ENCODE data around the gene B4GALT7.

GRCh38 chr5:177591690-177592009, 8.3 kb upstream of the B4GALT7 start:
- TF ChIP-seq, protein P1, sequence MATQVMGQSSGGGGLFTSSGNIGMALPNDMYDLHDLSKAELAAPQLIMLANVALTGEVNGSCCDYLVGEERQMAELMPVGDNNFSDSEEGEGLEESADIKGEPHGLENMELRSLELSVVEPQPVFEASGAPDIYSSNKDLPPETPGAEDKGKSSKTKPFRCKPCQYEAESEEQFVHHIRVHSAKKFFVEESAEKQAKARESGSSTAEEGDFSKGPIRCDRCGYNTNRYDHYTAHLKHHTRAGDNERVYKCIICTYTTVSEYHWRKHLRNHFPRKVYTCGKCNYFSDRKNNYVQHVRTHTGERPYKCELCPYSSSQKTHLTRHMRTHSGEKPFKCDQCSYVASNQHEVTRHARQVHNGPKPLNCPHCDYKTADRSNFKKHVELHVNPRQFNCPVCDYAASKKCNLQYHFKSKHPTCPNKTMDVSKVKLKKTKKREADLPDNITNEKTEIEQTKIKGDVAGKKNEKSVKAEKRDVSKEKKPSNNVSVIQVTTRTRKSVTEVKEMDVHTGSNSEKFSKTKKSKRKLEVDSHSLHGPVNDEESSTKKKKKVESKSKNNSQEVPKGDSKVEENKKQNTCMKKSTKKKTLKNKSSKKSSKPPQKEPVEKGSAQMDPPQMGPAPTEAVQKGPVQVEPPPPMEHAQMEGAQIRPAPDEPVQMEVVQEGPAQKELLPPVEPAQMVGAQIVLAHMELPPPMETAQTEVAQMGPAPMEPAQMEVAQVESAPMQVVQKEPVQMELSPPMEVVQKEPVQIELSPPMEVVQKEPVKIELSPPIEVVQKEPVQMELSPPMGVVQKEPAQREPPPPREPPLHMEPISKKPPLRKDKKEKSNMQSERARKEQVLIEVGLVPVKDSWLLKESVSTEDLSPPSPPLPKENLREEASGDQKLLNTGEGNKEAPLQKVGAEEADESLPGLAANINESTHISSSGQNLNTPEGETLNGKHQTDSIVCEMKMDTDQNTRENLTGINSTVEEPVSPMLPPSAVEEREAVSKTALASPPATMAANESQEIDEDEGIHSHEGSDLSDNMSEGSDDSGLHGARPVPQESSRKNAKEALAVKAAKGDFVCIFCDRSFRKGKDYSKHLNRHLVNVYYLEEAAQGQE (IDR thresholded peaks at IDR 0.05; ENCODE audit: insufficient read depth in 1 of 2, low read depth in 2 of 2, low read length in 2 of 2): no peak
- TF ChIP-seq POLR2AphosphoS5 (IDR thresholded peaks at IDR 0.05; ENCODE audit: low read depth, low read length) (no peak), TAF1 (IDR thresholded peaks at IDR 0.05; ENCODE audit: borderline replicate concordance, insufficient read depth, low read length) (no peak), SIN3A (IDR thresholded peaks at IDR 0.05; ENCODE audit: borderline replicate concordance, insufficient read depth, low read length) (no peak)
